GM12878 (cell line): ENCODE data around the gene ELAVL1.

Experiments used
- NRF1 ChIP-seq: conservative IDR thresholded peaks from 2 replicates; pipeline ENCODE4 v1.6.1; 2011; ENCODE audit warnings: mild to moderate bottlenecking, low read depth, low read length, improper control_type of control experiment
- SPI1 ChIP-seq: IDR thresholded peaks from 2 replicates; pipeline ENCODE4 v1.6.1; 2011; ENCODE audit warnings: low read depth, mild to moderate bottlenecking, low read length, moderate library complexity, borderline replicate concordance; ENCODE audit not compliant: insufficient read depth
- ZNF24 ChIP-seq: fragments of 450-650 bp; IDR thresholded peaks from 2 replicates; pipeline ENCODE4 v1.6.1; 2017; ENCODE audit warnings: antibody characterized with exemption, mild to moderate bottlenecking
- TF ChIP-seq, protein P1 (sequence below): fragments of 150-350 bp; IDR thresholded peaks from 2 replicates; pipeline ENCODE4 v1.6.1; 2016; ENCODE audit warnings: low read depth, low read length
- TF ChIP-seq, protein P2 (sequence below), 3 experiments: IDR thresholded peaks in 2 of 3; conservative IDR thresholded peaks in 1 of 3; 2 replicates each; pipeline ENCODE4 v1.5.1; 2011; ENCODE audit warnings: low read depth in 3 of 3, low read length in 3 of 3, mild to moderate bottlenecking in 3 of 3, control low read depth in 2 of 3, moderate library complexity in 2 of 3, inconsistent platforms in 1 of 3, mixed read lengths in 1 of 3; ENCODE audit not compliant: control insufficient read depth in 2 of 3, insufficient read depth in 1 of 3; ENCODE audit errors: extremely low read depth in 1 of 3
- TF ChIP-seq, protein P3 (sequence below): fragments of 450-650 bp; IDR thresholded peaks from 2 replicates; pipeline ENCODE4 v1.6.1; 2017; ENCODE audit warnings: borderline replicate concordance
- TF ChIP-seq, protein P4 (sequence below): IDR thresholded peaks from 2 replicates; pipeline ENCODE4 v1.6.1; 2011; ENCODE audit warnings: low read depth, mild to moderate bottlenecking, low read length, moderate library complexity, borderline replicate concordance; ENCODE audit errors: extremely low read depth
- TF ChIP-seq, protein P5 (sequence below): IDR thresholded peaks from 2 replicates; pipeline ENCODE4 v1.6.1; 2012; ENCODE audit warnings: low read depth, low read length, improper control_type of control experiment

DNA sequence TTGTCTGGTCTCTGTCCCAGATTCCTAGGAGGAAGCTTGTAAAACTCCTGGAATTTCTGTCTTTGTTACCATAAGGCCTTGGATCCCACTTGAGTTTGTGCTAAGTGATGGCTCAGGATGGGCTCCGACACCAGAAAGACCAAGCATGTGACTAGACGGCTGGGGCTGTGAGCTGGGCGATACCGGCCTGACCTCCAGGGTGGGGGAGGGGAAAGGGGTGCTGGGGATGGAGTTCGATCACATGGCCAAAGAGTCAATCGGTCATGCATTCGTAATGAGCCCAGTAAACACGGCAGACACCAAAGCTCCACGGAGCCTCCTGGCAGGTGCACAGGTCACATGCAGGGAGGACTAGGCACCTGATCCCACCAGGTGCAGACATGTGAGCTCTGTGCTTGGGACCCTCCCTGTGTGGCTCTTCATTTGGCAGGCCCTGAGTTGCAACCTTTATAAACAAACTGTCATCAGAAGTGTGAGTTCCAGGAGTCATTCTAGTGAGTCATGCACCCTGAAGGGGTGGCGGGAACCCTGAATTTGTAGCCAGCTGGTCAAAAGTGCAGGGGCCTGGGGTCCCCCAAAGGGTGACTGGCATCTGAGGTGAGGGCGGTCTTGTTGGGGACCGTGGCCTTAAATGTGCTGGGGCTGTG, 27.1 kb downstream of the ELAVL1 start:
- TF ChIP-seq, protein P1, sequence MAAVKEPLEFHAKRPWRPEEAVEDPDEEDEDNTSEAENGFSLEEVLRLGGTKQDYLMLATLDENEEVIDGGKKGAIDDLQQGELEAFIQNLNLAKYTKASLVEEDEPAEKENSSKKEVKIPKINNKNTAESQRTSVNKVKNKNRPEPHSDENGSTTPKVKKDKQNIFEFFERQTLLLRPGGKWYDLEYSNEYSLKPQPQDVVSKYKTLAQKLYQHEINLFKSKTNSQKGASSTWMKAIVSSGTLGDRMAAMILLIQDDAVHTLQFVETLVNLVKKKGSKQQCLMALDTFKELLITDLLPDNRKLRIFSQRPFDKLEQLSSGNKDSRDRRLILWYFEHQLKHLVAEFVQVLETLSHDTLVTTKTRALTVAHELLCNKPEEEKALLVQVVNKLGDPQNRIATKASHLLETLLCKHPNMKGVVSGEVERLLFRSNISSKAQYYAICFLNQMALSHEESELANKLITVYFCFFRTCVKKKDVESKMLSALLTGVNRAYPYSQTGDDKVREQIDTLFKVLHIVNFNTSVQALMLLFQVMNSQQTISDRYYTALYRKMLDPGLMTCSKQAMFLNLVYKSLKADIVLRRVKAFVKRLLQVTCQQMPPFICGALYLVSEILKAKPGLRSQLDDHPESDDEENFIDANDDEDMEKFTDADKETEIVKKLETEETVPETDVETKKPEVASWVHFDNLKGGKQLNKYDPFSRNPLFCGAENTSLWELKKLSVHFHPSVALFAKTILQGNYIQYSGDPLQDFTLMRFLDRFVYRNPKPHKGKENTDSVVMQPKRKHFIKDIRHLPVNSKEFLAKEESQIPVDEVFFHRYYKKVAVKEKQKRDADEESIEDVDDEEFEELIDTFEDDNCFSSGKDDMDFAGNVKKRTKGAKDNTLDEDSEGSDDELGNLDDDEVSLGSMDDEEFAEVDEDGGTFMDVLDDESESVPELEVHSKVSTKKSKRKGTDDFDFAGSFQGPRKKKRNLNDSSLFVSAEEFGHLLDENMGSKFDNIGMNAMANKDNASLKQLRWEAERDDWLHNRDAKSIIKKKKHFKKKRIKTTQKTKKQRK, result no peak
- TF ChIP-seq, protein P2, sequence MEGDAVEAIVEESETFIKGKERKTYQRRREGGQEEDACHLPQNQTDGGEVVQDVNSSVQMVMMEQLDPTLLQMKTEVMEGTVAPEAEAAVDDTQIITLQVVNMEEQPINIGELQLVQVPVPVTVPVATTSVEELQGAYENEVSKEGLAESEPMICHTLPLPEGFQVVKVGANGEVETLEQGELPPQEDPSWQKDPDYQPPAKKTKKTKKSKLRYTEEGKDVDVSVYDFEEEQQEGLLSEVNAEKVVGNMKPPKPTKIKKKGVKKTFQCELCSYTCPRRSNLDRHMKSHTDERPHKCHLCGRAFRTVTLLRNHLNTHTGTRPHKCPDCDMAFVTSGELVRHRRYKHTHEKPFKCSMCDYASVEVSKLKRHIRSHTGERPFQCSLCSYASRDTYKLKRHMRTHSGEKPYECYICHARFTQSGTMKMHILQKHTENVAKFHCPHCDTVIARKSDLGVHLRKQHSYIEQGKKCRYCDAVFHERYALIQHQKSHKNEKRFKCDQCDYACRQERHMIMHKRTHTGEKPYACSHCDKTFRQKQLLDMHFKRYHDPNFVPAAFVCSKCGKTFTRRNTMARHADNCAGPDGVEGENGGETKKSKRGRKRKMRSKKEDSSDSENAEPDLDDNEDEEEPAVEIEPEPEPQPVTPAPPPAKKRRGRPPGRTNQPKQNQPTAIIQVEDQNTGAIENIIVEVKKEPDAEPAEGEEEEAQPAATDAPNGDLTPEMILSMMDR (IDR thresholded peaks at IDR 0.05 in 2 of 3, conservative IDR thresholded peaks at IDR 0.05 in 1 of 3; ENCODE audit: control insufficient read depth in 2 of 3, extremely low read depth in 1 of 3, insufficient read depth in 1 of 3, low read depth in 3 of 3, low read length in 3 of 3), result no peak
- no peak for TF ChIP-seq NRF1
- TF ChIP-seq, protein P3, sequence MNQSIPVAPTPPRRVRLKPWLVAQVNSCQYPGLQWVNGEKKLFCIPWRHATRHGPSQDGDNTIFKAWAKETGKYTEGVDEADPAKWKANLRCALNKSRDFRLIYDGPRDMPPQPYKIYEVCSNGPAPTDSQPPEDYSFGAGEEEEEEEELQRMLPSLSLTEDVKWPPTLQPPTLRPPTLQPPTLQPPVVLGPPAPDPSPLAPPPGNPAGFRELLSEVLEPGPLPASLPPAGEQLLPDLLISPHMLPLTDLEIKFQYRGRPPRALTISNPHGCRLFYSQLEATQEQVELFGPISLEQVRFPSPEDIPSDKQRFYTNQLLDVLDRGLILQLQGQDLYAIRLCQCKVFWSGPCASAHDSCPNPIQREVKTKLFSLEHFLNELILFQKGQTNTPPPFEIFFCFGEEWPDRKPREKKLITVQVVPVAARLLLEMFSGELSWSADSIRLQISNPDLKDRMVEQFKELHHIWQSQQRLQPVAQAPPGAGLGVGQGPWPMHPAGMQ, result no peak
- TF ChIP-seq, protein P4, sequence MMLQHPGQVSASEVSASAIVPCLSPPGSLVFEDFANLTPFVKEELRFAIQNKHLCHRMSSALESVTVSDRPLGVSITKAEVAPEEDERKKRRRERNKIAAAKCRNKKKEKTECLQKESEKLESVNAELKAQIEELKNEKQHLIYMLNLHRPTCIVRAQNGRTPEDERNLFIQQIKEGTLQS, result no peak
- TF ChIP-seq ZNF24, result no peak
- TF ChIP-seq SPI1, result no peak
- TF ChIP-seq, protein P5, sequence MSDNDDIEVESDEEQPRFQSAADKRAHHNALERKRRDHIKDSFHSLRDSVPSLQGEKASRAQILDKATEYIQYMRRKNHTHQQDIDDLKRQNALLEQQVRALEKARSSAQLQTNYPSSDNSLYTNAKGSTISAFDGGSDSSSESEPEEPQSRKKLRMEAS, result no peak
